ENCODE data around the gene HPSE2. TPM values are rescaled to one million over a fixed set of nuclear protein-coding genes. Genes with fewer than 3 reads are reported as not detected.

The HPSE2 gene
- total RNA-seq, 1 experiment from 2014 or later = not detected

DNA sequence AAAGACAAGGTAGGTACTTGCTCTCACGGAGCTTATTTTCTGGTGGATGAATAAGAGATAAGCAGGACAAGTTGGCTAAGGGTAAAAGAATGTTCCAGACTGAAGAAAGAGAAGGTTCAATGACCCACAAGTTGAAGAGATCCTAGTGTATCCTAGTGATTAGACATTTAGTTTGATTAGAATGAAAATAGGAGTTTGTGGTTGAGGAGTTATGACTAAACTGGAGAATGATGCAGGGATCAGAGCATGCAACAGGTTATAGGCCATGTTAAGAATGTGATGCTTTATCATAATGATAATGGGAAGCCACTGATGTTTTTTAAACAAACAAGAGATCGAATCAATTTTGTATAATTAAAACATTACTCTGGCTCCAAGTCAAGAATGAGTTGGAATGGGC is 357.2 kb downstream of the HPSE2 start:
- no peak for ATAC-seq
- Histone ChIP-seq H3K27me3 (ENCODE audit: control insufficient read depth, insufficient read depth, low read length) (no peaks in the 10 kb centered on the region), H3K9me3 (ENCODE audit: control insufficient read depth, insufficient read depth, low read depth, low read length) (no peaks in the 10 kb centered on the region), H3K4me1 (ENCODE audit: control insufficient read depth, insufficient read depth, low read length) (no peaks in the 10 kb centered on the region), H3K36me3 (ENCODE audit: control insufficient read depth, insufficient read depth, low read length) (no peaks in the 10 kb centered on the region), H3K4me3 (ENCODE audit: low read depth in 2 of 2, low read length in 2 of 2) (no peak overlapping the region), H3K27ac (ENCODE audit: low read length) (no peak overlapping the region)
- in situ Hi-C loops (cut with HindIII; ENCODE audit: low pct_unique_long_range_greater_than_20kb, low sequenced_read_pairs) (no loop called here), intact Hi-C loops (cut with micrococcal nuclease; ENCODE audit: unreplicated experiment) (no loop called here)
- no TSS peak for BruUV-seq (replicated peaks)
- TF ChIP-seq SIN3A (IDR thresholded peaks at IDR 0.05; ENCODE audit: borderline replicate concordance, insufficient read depth, low read depth, low read length) (no peak), POLR2AphosphoS5 (IDR thresholded peaks at IDR 0.05; ENCODE audit: low read depth, low read length) (no peak), TCF7L2 (IDR thresholded peaks at IDR 0.05; ENCODE audit: low read depth, low read length) (no peak)
- TF ChIP-seq, protein P1, sequence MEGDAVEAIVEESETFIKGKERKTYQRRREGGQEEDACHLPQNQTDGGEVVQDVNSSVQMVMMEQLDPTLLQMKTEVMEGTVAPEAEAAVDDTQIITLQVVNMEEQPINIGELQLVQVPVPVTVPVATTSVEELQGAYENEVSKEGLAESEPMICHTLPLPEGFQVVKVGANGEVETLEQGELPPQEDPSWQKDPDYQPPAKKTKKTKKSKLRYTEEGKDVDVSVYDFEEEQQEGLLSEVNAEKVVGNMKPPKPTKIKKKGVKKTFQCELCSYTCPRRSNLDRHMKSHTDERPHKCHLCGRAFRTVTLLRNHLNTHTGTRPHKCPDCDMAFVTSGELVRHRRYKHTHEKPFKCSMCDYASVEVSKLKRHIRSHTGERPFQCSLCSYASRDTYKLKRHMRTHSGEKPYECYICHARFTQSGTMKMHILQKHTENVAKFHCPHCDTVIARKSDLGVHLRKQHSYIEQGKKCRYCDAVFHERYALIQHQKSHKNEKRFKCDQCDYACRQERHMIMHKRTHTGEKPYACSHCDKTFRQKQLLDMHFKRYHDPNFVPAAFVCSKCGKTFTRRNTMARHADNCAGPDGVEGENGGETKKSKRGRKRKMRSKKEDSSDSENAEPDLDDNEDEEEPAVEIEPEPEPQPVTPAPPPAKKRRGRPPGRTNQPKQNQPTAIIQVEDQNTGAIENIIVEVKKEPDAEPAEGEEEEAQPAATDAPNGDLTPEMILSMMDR (IDR thresholded peaks at IDR 0.05) = no peak
- TF ChIP-seq, protein P2, sequence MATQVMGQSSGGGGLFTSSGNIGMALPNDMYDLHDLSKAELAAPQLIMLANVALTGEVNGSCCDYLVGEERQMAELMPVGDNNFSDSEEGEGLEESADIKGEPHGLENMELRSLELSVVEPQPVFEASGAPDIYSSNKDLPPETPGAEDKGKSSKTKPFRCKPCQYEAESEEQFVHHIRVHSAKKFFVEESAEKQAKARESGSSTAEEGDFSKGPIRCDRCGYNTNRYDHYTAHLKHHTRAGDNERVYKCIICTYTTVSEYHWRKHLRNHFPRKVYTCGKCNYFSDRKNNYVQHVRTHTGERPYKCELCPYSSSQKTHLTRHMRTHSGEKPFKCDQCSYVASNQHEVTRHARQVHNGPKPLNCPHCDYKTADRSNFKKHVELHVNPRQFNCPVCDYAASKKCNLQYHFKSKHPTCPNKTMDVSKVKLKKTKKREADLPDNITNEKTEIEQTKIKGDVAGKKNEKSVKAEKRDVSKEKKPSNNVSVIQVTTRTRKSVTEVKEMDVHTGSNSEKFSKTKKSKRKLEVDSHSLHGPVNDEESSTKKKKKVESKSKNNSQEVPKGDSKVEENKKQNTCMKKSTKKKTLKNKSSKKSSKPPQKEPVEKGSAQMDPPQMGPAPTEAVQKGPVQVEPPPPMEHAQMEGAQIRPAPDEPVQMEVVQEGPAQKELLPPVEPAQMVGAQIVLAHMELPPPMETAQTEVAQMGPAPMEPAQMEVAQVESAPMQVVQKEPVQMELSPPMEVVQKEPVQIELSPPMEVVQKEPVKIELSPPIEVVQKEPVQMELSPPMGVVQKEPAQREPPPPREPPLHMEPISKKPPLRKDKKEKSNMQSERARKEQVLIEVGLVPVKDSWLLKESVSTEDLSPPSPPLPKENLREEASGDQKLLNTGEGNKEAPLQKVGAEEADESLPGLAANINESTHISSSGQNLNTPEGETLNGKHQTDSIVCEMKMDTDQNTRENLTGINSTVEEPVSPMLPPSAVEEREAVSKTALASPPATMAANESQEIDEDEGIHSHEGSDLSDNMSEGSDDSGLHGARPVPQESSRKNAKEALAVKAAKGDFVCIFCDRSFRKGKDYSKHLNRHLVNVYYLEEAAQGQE (IDR thresholded peaks at IDR 0.05; ENCODE audit: insufficient read depth in 1 of 2, low read depth in 2 of 2, low read length in 1 of 2) = no peak
- DNase-seq (ENCODE audit: low read depth, low spot score) = no peak
- POLR2A ChIA-PET = interaction anchor here (0.5 kb wide), 1 partner anchor 10 kb away, joined by 3 read pairs; no protein-coding TSS in a partner anchor
- CTCF ChIA-PET = no interaction called here

DNA sequence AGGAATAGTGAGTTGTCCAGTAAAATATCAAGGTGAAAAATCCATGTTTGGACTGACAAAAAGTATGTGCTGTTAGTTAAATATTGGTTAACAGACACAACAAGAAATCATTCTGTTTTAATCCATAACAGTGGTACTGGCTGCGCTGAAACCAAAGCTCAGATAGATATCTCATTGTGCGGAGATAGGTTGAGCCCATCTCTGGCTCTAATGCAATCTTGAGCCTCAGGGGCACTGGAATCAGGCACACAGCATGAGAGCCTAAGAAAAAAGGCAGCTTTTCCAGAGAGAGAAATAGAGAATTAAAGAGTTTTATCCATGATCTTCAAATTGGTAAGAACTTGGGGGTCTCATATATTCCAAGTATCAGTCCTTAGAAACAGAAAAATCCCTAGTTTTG is 373.7 kb downstream of the HPSE2 start:
- Histone ChIP-seq H3K36me3 (ENCODE audit: control insufficient read depth, insufficient read depth, low read length) (no peaks in the 10 kb centered on the region), H3K9me3 (ENCODE audit: control insufficient read depth, insufficient read depth, low read depth, low read length) (no peaks in the 10 kb centered on the region; the same call in 1 of the 2 replicates), H3K27ac (ENCODE audit: low read length) (no peak overlapping the region), H3K27me3 (ENCODE audit: control insufficient read depth, insufficient read depth, low read length) (no peaks in the 10 kb centered on the region), H3K4me1 (ENCODE audit: control insufficient read depth, insufficient read depth, low read length) (no peaks in the 10 kb centered on the region), H3K4me3 (ENCODE audit: low read depth in 2 of 2, low read length in 2 of 2) (no peak overlapping the region)
- ChIA-PET POLR2A (no interaction called here), CTCF (no interaction called here)
- ATAC-seq = no peak
- no TSS peak for BruUV-seq (replicated peaks)
- intact Hi-C loops (cut with micrococcal nuclease; ENCODE audit: unreplicated experiment) = no loop called here
- in situ Hi-C loops (cut with HindIII; ENCODE audit: low pct_unique_long_range_greater_than_20kb, low sequenced_read_pairs) = no loop called here
- DNase-seq (ENCODE audit: low read depth, low spot score) = no peak
- no peak for TF ChIP-seq TCF7L2 (IDR thresholded peaks at IDR 0.05; ENCODE audit: low read depth, low read length)
- TF ChIP-seq, protein P1 (IDR thresholded peaks at IDR 0.05) = 0 out of 2 replicates have a peak, but pooled peaks have one; percentile 6
